ENCODE measurements around the gene NUP42. TPM values are rescaled to one million over a fixed set of nuclear protein-coding genes. Genes with fewer than 3 reads are reported as not detected.
"Not testable (repeated sequence)": the region's sequence is repeated elsewhere in the genome, so short reads cannot be mapped to it uniquely, and the experiment has no call there.

NUP42 gene
- polyA plus RNA-seq, 6 donors from 2014 or later: 26.8 to 61.8 (median 36.6) TPM

GRCh38 chr7:23208316-23208715 is 26.5 kb downstream of the NUP42 start:
- Mint-ChIP-seq H3K9me3 (no peaks in the 10 kb centered on the region), H3K27ac (no peak overlapping the region), H3K4me1 (peaks cover 0 to 18% (median 7%) of the 10 kb centered on the region in 3 donors), H3K4me3 (no peak overlapping the region), H3K36me3 (peaks cover 3 to 12% of the 10 kb centered on the region in 2 donors), H3K27me3 (peaks cover 9 to 35% (median 15%) of the 10 kb centered on the region in 3 donors)
- no peak for DNase-seq
- no peak for ATAC-seq (ENCODE audit: low read depth in 2 of 2)

- H3K9me3 Mint-ChIP-seq: no peaks in the 10 kb centered on the region
- DNase-seq: no peak
- H3K4me3 Mint-ChIP-seq: no peak overlapping the region
- no peak overlapping the region for H3K27ac Mint-ChIP-seq
- ATAC-seq (ENCODE audit: low read depth in 2 of 2): no peak
- peaks cover 16 to 43% (median 25%) of the 10 kb centered on the region in 3 donors for H3K27me3 Mint-ChIP-seq
- no peaks in the 10 kb centered on the region for H3K36me3 Mint-ChIP-seq
- peaks cover 0 to 10% (median 3%) of the 10 kb centered on the region in 3 donors for H3K4me1 Mint-ChIP-seq
Observed at GRCh38 chr7:23210506-23210905, 28.7 kb downstream of the NUP42 start.

- H3K36me3 Mint-ChIP-seq: no peaks in the 10 kb centered on the region
- no peak for DNase-seq
- no peak for ATAC-seq (ENCODE audit: low read depth in 2 of 2)
- H3K4me1 Mint-ChIP-seq: peaks cover 0 to 6% (median 0%) of the 10 kb centered on the region in 3 donors
- no peak overlapping the region for H3K27ac Mint-ChIP-seq
- peak overlapping the region in 1 of 8 donors; percentile 77 for H3K4me3 Mint-ChIP-seq
- H3K9me3 Mint-ChIP-seq: no peaks in the 10 kb centered on the region
- peaks cover 14 to 47% (median 25%) of the 10 kb centered on the region in 3 donors for H3K27me3 Mint-ChIP-seq
Observed at GRCh38 chr7:23211589-23211988, 29.7 kb downstream of the NUP42 start.

DNA sequence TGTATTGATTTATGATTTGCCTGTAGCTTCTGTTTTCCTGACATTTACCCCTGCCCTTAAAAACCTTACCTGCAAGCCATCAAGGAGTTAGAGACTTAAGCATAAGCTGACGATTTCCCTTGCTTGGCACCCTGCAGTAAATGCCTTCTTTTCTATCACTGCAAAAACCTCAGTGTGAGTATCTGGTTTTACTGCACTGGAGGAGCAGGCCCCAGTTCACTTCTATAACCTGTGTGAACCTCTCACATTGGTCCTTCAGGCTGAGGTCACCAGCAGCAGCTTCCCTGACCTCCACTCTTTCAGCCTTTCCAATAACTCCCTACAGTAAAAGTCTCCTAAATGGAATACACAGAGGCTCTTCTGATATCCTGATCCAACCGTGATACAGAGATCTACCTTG is 30.5 kb downstream of the NUP42 start:
- H3K27me3 Mint-ChIP-seq: peaks cover 9 to 41% (median 25%) of the 10 kb centered on the region in 3 donors
- H3K27ac Mint-ChIP-seq: peak overlapping the region in 1 of 6 donors; percentile 30
- H3K4me3 Mint-ChIP-seq: no peak overlapping the region
- ATAC-seq (ENCODE audit: low read depth in 2 of 2) (no peak), DNase-seq (no peak)
- no peaks in the 10 kb centered on the region for H3K36me3 Mint-ChIP-seq
- no peaks in the 10 kb centered on the region for H3K4me1 Mint-ChIP-seq
- no peaks in the 10 kb centered on the region for H3K9me3 Mint-ChIP-seq

DNA sequence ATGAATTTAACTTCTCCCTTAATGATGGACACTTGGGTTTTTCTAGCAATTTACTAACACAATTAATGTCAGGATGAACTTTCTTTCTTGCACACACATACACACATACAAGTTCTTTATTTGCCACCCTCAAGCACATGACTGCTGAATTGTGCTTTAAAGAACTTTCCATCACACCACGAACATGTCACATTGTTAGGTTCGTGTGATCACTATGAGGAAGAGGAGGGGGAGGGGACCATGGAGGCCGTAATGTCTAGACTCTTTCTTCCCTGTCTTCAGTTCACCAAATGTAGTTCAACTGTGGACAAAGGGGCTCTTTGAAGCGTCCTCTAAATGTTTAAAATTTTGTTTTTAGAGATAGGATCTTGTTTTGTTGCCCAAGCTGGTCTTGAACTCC is 31.0 kb downstream of the NUP42 start:
- DNase-seq: no peak
- peak overlapping the region in 1 of 6 donors; percentile 5 for H3K27ac Mint-ChIP-seq
- no peak overlapping the region for H3K4me3 Mint-ChIP-seq
- no peaks in the 10 kb centered on the region for H3K36me3 Mint-ChIP-seq
- H3K27me3 Mint-ChIP-seq: peaks cover 9 to 36% (median 25%) of the 10 kb centered on the region in 3 donors
- H3K4me1 Mint-ChIP-seq: no peaks in the 10 kb centered on the region
- H3K9me3 Mint-ChIP-seq: no peaks in the 10 kb centered on the region
- no peak for ATAC-seq (ENCODE audit: low read depth in 2 of 2)

GRCh38 chr7:23213755-23214154 is 31.9 kb downstream of the NUP42 start:
- DNase-seq (no peak), ATAC-seq (ENCODE audit: low read depth in 2 of 2) (no peak)

GRCh38 chr7:23214423-23214822 is 32.6 kb downstream of the NUP42 start:
- DNase-seq (no peak), ATAC-seq (ENCODE audit: low read depth in 2 of 2) (no peak)
- Mint-ChIP-seq H3K36me3 (no peaks in the 10 kb centered on the region), H3K4me3 (no peak overlapping the region), H3K27ac (no peak overlapping the region), H3K9me3 (no peaks in the 10 kb centered on the region), H3K27me3 (peaks cover 5 to 31% (median 25%) of the 10 kb centered on the region in 3 donors), H3K4me1 (no peaks in the 10 kb centered on the region)

More at GRCh38 chr7:23213755-23214154, 31.9 kb downstream of the NUP42 start:
- peaks cover 5 to 31% (median 25%) of the 10 kb centered on the region in 3 donors for H3K27me3 Mint-ChIP-seq
- no peak overlapping the region for H3K27ac Mint-ChIP-seq
- peak overlapping the region in 1 of 8 donors; percentile 57 for H3K4me3 Mint-ChIP-seq
- no peaks in the 10 kb centered on the region for H3K9me3 Mint-ChIP-seq
- no peaks in the 10 kb centered on the region for H3K4me1 Mint-ChIP-seq
- no peaks in the 10 kb centered on the region for H3K36me3 Mint-ChIP-seq

GRCh38 chr7:23214938-23215337 is 33.1 kb downstream of the NUP42 start:
- H3K4me1 Mint-ChIP-seq: no peaks in the 10 kb centered on the region
- no peak overlapping the region for H3K27ac Mint-ChIP-seq
- H3K9me3 Mint-ChIP-seq: no peaks in the 10 kb centered on the region
- peaks cover 5 to 29% (median 25%) of the 10 kb centered on the region in 3 donors for H3K27me3 Mint-ChIP-seq
- no peaks in the 10 kb centered on the region for H3K36me3 Mint-ChIP-seq
- peak overlapping the region in 1 of 8 donors; percentile 9 for H3K4me3 Mint-ChIP-seq
- DNase-seq (no peak), ATAC-seq (ENCODE audit: low read depth in 2 of 2) (no peak)

- Mint-ChIP-seq H3K4me1 (no peaks in the 10 kb centered on the region), H3K36me3 (no peaks in the 10 kb centered on the region), H3K4me3 (no peak overlapping the region), H3K9me3 (no peaks in the 10 kb centered on the region), H3K27me3 (peaks cover 5 to 32% (median 20%) of the 10 kb centered on the region in 3 donors), H3K27ac (peak overlapping the region in 2 of 6 donors; percentile 36 to 83)
- ATAC-seq (ENCODE audit: low read depth in 2 of 2): no peak
- no peak for DNase-seq
Observed at GRCh38 chr7:23216021-23216420, 34.2 kb downstream of the NUP42 start.

DNA sequence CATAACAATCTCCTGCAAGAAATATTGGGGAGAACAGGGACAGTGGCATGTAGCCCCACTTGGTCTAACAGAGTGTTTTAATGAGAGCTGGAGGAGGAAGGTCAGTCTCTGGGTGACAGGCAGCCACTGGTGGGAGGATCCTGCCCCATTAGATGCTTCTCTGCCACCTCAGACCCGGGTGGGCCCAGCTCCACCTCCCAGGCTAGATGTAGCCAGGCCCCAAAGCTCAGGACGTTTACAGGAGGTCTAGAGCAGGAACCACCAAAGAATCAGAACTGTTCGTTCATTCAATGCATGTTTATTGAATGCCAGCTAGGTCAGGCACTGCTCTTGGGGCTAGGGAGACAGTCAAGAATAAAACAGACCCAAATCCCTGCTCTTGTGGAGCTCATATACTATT is 36.3 kb downstream of the NUP42 start:
- ATAC-seq (ENCODE audit: low read depth in 2 of 2) (no peak), DNase-seq (no peak)
- Mint-ChIP-seq H3K9me3 (no peaks in the 10 kb centered on the region), H3K27ac (no peak overlapping the region), H3K36me3 (no peaks in the 10 kb centered on the region), H3K27me3 (peaks cover 5 to 29% (median 27%) of the 10 kb centered on the region in 3 donors), H3K4me1 (no peaks in the 10 kb centered on the region), H3K4me3 (no peak overlapping the region)

GRCh38 chr7:23220690-23221305 is 39.0 kb downstream of the NUP42 start:
- ATAC-seq (ENCODE audit: low read depth in 2 of 2): no peak
- H3K9me3 Mint-ChIP-seq: no peaks in the 10 kb centered on the region
- H3K27me3 Mint-ChIP-seq: peaks cover 8 to 29% (median 25%) of the 10 kb centered on the region in 3 donors
- H3K4me3 Mint-ChIP-seq: no peak overlapping the region
- H3K27ac Mint-ChIP-seq: no peak overlapping the region
- H3K36me3 Mint-ChIP-seq: no peaks in the 10 kb centered on the region
- H3K4me1 Mint-ChIP-seq: peaks cover 0 to 4% (median 4%) of the 10 kb centered on the region in 3 donors
- no peak for DNase-seq

GRCh38 chr7:23222439-23223030 is 40.7 kb downstream of the NUP42 start:
- Mint-ChIP-seq H3K4me1 (peaks cover 0 to 4% (median 4%) of the 10 kb centered on the region in 3 donors), H3K9me3 (no peaks in the 10 kb centered on the region), H3K27me3 (peaks cover 8 to 25% (median 23%) of the 10 kb centered on the region in 3 donors), H3K4me3 (no peak overlapping the region), H3K27ac (no peak overlapping the region), H3K36me3 (no peaks in the 10 kb centered on the region)
- DNase-seq (no peak), ATAC-seq (ENCODE audit: low read depth in 2 of 2) (no peak)

DNA sequence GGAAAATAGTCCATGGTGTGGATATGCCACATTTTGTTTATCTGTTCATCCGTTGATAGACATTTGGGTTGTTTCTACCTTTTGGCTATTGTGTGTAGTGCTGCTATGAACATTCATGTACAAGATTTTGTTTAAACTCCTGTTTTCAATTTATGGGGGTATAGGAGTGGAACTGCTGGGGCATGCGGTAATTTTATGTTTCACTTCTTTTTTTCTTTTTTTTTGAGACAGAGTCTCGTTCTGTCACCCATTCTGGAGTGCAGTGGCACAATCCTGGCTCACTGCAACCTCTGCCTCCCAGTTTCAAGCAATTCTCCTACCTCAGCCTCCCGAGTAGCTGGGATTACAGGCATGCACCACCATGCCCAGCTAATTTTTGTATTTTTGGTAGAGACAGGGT is 42.5 kb downstream of the NUP42 start:
- not testable (repeated sequence) for H3K4me1 Mint-ChIP-seq; DNase-seq; H3K27ac Mint-ChIP-seq; H3K4me3 Mint-ChIP-seq; H3K36me3 Mint-ChIP-seq; H3K9me3 Mint-ChIP-seq; ATAC-seq (ENCODE audit: low read depth in 2 of 2)
- H3K27me3 Mint-ChIP-seq: peaks cover 8 to 25% (median 23%) of the 10 kb centered on the region in 3 donors

DNA sequence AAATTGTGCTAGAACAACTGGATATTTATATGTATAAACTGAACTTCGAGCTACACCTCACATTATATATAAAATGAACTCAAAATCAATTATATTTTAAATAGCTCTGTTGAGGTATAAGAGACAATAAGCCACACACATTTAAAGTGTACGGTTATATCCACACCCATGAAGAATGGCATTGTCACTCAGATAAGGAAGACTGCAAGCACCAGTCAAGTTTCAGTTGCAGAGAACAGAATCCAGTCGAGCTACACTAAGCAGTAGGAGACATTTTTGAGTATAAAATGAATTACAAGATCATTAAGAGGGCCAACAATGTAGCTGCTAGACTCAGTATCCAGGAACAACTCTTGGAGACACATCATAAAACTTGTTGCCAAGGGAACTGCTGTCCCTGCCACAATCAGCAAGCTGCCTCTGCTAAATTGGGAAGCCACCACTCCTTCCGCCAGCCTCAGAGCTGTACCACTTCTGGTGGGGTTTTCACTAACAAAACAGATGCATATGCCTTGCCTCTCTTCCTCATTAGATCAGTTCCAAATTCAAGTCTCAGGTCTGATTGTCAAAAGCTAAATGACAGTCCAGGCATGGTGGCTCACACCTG is 45.1 kb downstream of the NUP42 start:
- Mint-ChIP-seq H3K36me3 (peaks cover 0 to 8% of the 10 kb centered on the region in 2 donors), H3K4me1 (peaks cover 0 to 4% (median 4%) of the 10 kb centered on the region in 3 donors), H3K27me3 (peaks cover 8 to 20% (median 14%) of the 10 kb centered on the region in 3 donors), H3K27ac (no peak overlapping the region), H3K4me3 (no peak overlapping the region), H3K9me3 (peaks cover 0 to 10% (median 4%) of the 10 kb centered on the region in 7 donors)
- DNase-seq: no peak
- no peak for ATAC-seq (ENCODE audit: low read depth in 2 of 2)

All from naive B cell (primary cell).